ENCODE data around the gene LFNG. TPM values are rescaled to one million over a fixed set of nuclear protein-coding genes. Genes with fewer than 3 reads are reported as not detected.
"Not testable (repeated sequence)": the region's sequence is repeated elsewhere in the genome, so short reads cannot be mapped to it uniquely, and the experiment has no call there.

The LFNG gene
- total and polyA plus RNA-seq, 5 donors, result 3.6 to 6.6 (median 5.2) TPM

DNA sequence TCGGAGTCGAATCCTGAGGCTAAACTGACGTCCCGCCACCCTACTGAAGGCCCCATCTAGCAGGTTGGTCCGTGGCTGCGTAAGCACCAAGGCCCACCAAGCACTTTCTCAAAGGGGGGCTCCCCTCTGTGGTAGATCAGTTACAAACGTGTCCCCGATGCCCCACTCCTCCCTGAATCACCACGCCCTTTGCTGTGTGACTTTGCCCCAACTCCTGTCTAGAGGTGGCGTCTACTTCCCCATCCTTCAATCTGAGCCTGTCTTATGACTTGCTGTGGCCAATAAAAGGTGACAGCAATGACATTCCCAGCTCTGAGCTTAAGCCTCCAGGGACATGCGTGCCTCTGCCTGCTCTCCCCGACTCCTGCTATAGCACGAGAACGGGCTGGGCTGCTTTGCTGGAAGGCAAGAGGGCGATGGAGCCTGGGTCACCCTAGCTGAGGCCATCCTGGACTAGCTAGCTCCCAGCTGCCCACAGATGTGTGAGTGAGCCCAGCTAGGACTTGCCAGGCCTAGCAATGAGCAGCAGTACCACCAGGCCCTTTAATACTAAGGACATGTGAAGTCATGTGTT lies 12.7 kb downstream of the LFNG start:
- H3K9me3 ChIP-seq (ENCODE audit: control insufficient read depth, low read length); H3K27me3 ChIP-seq (ENCODE audit: control insufficient read depth, insufficient read depth); ATAC-seq; H3K4me3 ChIP-seq (ENCODE audit: low read length); intact Hi-C loops (cut with DNase I); H3K27ac ChIP-seq (ENCODE audit: low read length); H3K4me1 ChIP-seq (ENCODE audit: control insufficient read depth, insufficient read depth, low read length): not testable (repeated sequence)
- peak in 1 of 3 donors; percentile 51 for DNase-seq
- WGBS, result 80% methylated on average over 11 of the region's 15 CpGs

DNA sequence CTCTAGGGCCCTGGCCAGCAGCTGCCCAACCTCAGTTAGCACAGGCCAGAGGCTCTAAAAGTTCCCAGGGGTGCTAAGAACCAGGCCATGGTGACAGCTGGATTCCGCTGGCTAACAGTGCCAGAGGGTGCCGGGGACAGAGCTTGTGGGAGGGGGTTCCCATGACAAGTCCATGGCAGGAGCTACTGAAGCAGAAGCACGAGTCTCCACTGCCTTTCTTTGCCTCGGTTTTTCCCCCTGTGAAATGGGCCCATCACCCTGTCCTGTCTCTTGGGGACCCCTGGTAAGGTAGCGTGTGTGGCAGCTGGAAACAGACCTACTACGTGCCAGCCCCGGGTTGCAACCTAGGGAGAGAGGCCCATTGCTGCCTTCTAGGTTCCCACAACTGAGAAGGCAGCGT lies 13.2 kb downstream of the LFNG start:
- ATAC-seq; H3K27me3 ChIP-seq (ENCODE audit: control insufficient read depth, insufficient read depth); H3K27ac ChIP-seq (ENCODE audit: low read length); DNase-seq; H3K9me3 ChIP-seq (ENCODE audit: control insufficient read depth, low read length); H3K4me3 ChIP-seq (ENCODE audit: low read length); H3K4me1 ChIP-seq (ENCODE audit: control insufficient read depth, insufficient read depth, low read length); intact Hi-C loops (cut with DNase I): not testable (repeated sequence)
- 87% methylated on average over 5 of the region's 8 CpGs for WGBS

DNA sequence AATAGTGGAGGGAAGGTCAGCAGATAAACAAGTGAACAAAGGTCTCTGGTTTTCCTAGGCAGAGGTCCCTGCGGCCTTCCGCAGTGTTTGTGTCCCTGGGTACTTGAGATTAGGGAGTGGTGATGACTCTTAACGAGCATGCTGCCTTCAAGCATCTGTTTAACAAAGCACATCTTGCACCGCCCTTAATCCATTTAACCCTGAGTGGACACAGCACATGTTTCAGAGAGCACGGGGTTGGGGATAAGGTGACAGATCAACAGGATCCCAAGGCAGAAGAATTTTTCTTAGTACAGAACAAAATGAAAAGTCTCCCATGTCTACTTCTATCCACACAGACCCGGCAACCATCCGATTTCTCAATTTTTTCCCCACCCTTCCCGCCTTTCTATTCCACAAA lies 14.0 kb downstream of the LFNG start:
- H3K27ac ChIP-seq (ENCODE audit: low read length); H3K4me3 ChIP-seq (ENCODE audit: low read length); ATAC-seq; H3K9me3 ChIP-seq (ENCODE audit: control insufficient read depth, low read length); intact Hi-C loops (cut with DNase I); DNase-seq; H3K4me1 ChIP-seq (ENCODE audit: control insufficient read depth, insufficient read depth, low read length); H3K27me3 ChIP-seq (ENCODE audit: control insufficient read depth, insufficient read depth): not testable (repeated sequence)
- 62% methylated on average over 3 of the region's 8 CpGs for WGBS

DNA sequence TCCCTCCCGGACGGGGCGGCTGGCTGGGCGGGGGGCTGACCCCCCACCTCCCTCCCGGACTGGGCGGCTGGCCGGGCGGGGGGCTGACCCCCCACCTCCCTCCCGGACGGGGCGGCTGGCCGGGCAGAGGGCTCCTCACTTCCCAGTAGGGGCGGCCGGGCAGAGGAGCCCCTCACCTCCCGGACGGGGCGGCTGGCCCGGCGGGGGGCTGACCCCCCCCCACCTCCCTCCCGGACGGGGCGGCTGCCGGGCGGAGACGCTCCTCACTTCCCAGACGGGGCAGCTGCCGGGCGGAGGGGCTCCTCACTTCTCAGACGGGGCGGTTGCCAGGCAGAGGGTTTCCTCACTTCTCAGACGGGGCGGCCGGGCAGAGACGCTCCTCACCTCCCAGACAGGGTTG lies 14.6 kb downstream of the LFNG start:
- DNase-seq, result peak in 1 of 3 donors; percentile 49
- H3K4me1 ChIP-seq (ENCODE audit: control insufficient read depth, insufficient read depth, low read length); H3K27ac ChIP-seq (ENCODE audit: low read length); ATAC-seq; H3K27me3 ChIP-seq (ENCODE audit: control insufficient read depth, insufficient read depth); H3K4me3 ChIP-seq (ENCODE audit: low read length); intact Hi-C loops (cut with DNase I); H3K9me3 ChIP-seq (ENCODE audit: control insufficient read depth, low read length): not testable (repeated sequence)
- WGBS, result 85% methylated on average over 27 of the region's 34 CpGs

DNA sequence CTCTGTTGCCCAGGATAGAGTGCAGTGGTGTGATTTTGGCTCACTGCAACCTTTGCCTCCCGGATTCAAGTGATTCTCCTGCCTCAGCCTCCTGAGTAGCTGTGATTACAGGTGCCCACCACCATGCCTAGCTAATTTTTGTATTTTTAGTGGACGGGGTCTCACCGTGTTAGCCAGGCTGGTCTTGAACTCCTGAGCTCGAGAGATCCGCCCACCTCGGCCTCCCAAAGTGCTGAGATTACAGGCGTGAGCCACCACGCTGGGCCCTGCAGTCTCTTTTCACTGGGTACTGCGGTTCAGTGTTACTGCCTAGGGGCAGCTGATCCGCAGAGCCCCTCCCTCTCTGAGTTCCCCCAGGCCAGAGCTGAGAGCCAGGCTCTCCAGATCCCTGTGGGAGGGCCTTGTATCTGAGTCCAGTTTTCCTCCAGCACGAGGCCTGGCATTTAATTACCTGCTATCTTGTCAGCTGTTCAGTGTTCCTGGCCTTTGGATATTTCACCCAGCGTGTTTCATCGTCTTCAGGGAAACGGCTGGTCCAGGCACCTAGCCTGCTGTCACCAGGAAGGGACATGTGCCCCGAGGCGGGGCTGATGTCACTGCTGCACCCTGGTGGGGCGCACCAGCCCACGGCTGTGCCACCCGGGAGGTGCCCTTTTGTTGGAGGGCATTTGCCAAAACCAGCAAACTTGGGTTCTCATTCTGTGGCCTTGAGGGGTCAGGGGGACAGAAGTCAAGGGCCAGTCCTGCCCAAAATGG lies 16.5 kb downstream of the LFNG start:
- ATAC-seq; intact Hi-C loops (cut with DNase I): not testable (repeated sequence)
- DNase-seq, result peak in 2 of 3 donors; percentile 34 to 41

DNA sequence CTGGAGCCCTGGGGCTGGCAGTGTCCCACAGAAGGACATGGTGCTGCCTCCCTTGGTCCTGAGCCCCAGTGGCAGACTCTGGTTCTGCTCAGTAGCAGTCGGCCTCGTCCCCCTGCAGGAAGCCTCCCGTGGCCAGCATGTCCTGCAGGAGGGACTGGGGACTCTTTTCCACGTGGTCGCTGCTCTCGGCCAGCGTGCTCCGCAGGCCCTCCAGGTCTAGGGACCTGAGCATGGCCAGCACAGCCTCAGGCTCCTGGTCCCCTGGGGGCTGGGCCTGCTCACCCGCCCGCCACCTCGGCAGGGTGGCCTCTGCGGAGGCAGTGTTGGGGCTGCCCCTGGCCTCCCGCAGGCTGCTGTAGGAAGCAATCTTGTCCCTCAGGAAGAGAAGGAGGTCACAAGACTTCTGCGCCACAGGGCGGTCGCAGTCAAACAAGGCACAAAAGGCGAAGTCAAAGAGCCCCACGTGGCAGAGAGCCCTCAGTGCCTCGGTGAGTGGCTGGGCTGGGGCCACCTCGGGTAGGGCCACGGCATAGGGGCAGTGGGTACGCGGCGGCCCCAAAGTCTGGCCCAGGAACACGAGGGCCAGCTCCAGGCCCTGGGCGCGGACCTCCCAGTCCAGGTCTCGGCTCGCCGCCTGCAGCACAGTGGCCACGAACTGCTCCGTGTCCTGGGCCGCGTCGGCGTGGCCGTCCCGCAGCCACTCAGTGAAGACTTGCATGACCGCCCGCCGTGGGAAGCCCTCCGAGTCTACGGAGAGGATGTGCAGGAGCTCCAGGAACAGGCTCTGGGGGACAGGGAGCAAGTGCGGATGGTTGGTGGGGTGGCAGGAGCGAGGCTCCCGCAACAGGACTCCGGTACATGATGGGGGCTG lies 18.6 kb downstream of the LFNG start:
- H3K4me3 ChIP-seq (ENCODE audit: low read length), result no peak overlapping the region
- H3K27me3 ChIP-seq (ENCODE audit: control insufficient read depth, insufficient read depth), result no peaks in the 10 kb centered on the region
- ATAC-seq (peak in 1 of 2 donors; percentile 26), DNase-seq (peak in 2 of 3 donors; percentile 50 to 61)
- no peaks in the 10 kb centered on the region for H3K4me1 ChIP-seq (ENCODE audit: control insufficient read depth, insufficient read depth, low read length)
- no peak overlapping the region for H3K27ac ChIP-seq (ENCODE audit: low read length)
- intact Hi-C loops (cut with DNase I), result no loop called here
- no peaks in the 10 kb centered on the region for H3K9me3 ChIP-seq (ENCODE audit: control insufficient read depth, low read length)
- WGBS, result 86% methylated on average over 47 of the region's 47 CpGs

More for the DNA sequence above, 16.5 kb downstream of the LFNG start:
- H3K9me3 ChIP-seq (ENCODE audit: control insufficient read depth, low read length); H3K27me3 ChIP-seq (ENCODE audit: control insufficient read depth, insufficient read depth); H3K4me3 ChIP-seq (ENCODE audit: low read length); H3K4me1 ChIP-seq (ENCODE audit: control insufficient read depth, insufficient read depth, low read length); H3K27ac ChIP-seq (ENCODE audit: low read length): not testable (repeated sequence)
- 77% methylated on average over 19 of the region's 19 CpGs for WGBS

DNA sequence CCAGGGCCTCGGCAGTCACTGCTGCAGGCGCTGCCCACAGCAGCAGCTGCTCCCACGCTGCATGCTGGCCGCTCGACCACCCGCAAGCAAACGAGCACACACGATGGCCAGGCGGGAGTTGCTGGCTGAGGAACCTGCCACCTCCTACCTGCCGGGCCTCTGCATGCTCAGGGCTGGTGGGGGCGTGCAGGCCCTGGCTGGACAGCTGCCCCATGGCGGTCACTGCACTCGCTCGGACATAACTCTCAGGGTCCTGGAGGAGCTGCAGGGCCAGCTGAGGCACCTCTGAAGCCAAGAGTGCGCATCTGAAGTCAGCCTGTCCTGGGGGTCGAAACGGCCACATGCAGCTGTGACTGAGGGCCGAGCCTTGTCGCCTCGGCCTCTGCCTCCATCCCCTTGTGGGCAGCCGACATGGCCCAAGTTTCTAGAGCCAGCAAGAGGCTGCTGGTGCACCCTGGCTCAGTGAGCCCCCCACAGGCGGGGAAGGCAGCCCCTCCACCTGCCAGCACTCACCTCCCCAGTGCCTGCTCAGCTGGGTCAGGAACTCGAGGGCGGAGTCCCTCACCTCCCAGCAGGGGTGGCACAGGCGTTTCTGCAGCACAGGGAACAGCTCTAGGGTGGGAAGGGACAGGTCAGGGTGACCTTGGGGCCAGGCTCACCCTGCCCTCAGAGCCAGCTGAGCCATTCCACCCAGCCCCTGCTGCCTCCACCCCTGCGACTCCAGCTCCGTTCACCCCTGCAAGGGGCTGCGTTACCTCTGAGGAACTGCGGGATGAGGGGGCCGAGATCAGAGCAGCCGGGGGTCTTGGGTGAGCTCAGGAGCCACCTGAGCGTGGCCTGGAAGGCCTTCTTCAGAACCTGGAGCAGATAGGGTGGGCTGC lies 19.7 kb downstream of the LFNG start:
- ATAC-seq, result no peak
- intact Hi-C loops (cut with DNase I), result no loop called here

DNA sequence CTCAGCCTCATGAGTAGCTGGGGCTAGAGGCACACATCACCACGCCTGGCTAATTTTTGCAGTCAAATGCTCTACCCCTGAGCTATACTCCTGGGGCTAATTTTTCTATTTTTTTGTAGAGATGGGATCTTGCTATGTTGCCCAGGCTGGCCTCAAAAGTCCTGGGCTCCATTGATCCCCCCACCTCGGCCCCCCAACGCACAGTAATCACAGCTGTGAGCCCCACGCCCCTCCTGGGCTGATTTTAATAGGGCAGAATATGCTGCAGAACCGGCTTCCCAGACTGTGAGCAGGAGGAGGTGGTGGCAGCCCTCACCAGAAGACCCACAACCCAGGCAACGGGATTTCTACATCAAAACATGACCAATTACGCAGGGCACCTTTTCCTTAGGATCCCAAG lies 20.6 kb downstream of the LFNG start:
- 93% methylated on average over 7 of the region's 7 CpGs for WGBS
- intact Hi-C loops (cut with DNase I), result no loop called here

More for the DNA sequence above, 19.7 kb downstream of the LFNG start:
- Histone ChIP-seq H3K27ac (ENCODE audit: low read length) (no peak overlapping the region), H3K27me3 (ENCODE audit: control insufficient read depth, insufficient read depth) (no peaks in the 10 kb centered on the region), H3K4me1 (ENCODE audit: control insufficient read depth, insufficient read depth, low read length) (no peaks in the 10 kb centered on the region), H3K9me3 (ENCODE audit: control insufficient read depth, low read length) (no peaks in the 10 kb centered on the region), H3K4me3 (ENCODE audit: low read length) (no peak overlapping the region)
- WGBS, result 90% methylated on average over 32 of the region's 32 CpGs
- peak in 2 of 3 donors; percentile 48 to 49 for DNase-seq

DNA sequence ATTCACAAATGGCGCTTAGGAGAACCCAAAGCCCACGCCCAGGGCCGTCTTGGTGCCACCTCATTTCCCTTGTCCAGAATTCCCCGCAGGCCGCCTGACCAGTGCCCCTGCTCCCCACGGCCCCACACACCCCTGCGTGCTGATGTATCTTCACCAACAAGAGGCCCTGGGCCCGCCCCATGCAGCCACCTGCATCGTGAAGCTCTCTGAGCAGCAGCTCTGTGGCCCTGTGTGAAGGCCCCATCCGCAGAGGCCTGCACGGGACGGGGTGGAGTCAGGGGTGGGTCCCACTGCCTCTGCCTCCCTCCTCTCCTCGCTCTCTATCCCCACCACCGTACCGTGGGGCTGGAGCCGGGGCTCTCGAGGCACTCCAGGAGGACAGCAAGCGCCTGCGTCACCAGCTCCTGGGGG lies 21.1 kb downstream of the LFNG start:
- intact Hi-C loops (cut with DNase I), result no loop called here
- WGBS, result 90% methylated on average over 19 of the region's 19 CpGs
- Histone ChIP-seq H3K4me3 (ENCODE audit: low read length) (no peak overlapping the region), H3K9me3 (ENCODE audit: control insufficient read depth, low read length) (no peaks in the 10 kb centered on the region), H3K4me1 (ENCODE audit: control insufficient read depth, insufficient read depth, low read length) (no peaks in the 10 kb centered on the region), H3K27ac (ENCODE audit: low read length) (no peak overlapping the region), H3K27me3 (ENCODE audit: control insufficient read depth, insufficient read depth) (no peaks in the 10 kb centered on the region)
- peak in 2 of 3 donors; percentile 35 to 53 for DNase-seq
- no peak for ATAC-seq

More for the DNA sequence above, 20.6 kb downstream of the LFNG start:
- no peak for DNase-seq
- no peak overlapping the region for H3K27ac ChIP-seq (ENCODE audit: low read length)
- H3K27me3 ChIP-seq (ENCODE audit: control insufficient read depth, insufficient read depth), result no peaks in the 10 kb centered on the region
- no peak for ATAC-seq
- H3K9me3 ChIP-seq (ENCODE audit: control insufficient read depth, low read length), result no peaks in the 10 kb centered on the region
- no peaks in the 10 kb centered on the region for H3K4me1 ChIP-seq (ENCODE audit: control insufficient read depth, insufficient read depth, low read length)
- H3K4me3 ChIP-seq (ENCODE audit: low read length), result no peak overlapping the region

DNA sequence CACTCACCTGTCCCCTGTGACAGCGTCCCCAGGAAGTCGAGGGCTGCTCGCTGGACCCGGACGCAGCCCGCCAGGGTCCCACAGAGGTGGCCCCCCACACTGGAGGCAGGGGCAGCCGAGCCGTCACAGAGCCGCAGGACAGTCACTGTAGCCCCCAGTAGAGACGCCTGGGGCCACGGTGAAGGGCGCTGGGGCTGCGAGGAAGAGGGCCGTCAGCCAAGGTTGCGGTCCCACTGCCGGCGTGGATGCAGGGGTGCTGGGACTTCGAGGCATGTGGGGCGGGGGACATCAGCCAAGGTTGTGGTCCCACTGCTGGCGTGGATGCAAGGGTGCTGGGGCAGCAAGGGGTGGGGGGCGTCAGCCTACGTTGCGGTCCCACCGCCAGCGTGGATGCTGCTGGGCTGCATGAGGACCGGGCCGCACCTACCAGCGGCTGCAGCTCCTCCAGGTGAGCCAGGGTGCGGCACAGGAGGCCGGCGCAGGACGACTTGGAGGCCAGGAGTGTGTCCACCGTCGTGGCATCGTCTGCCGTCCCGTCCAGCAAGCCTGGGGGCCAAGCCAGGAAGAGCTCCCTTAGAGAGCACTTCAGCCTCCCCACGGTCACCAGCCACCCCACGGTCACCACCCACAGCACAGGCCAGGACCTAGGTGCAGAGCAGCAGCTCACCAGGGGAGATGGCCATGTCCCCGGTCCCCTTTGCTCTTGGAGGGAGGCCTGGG lies 21.9 kb downstream of the LFNG start:
- ATAC-seq (no peak), DNase-seq (peak in 2 of 3 donors; percentile 50 to 57)
- no peak overlapping the region for H3K4me3 ChIP-seq (ENCODE audit: low read length)
- no peaks in the 10 kb centered on the region for H3K9me3 ChIP-seq (ENCODE audit: control insufficient read depth, low read length)
- H3K4me1 ChIP-seq (ENCODE audit: control insufficient read depth, insufficient read depth, low read length), result no peaks in the 10 kb centered on the region
- no peak overlapping the region for H3K27ac ChIP-seq (ENCODE audit: low read length)
- H3K27me3 ChIP-seq (ENCODE audit: control insufficient read depth, insufficient read depth), result no peaks in the 10 kb centered on the region
- intact Hi-C loops (cut with DNase I), result no loop called here
- WGBS, result 92% methylated on average over 40 of the region's 40 CpGs

All from right cardiac atrium (tissue), 5 donors.